Heart right ventricle (tissue), 16 donors: ENCODE results near the gene PBXIP1. TPM values are rescaled to one million over a fixed set of nuclear protein-coding genes. Genes with fewer than 3 reads are reported as not detected.

Experiments
- ATAC-seq, 8 donors: fragments of 200-7000 bp; cut with Tn5 transposase; one replicate each; pipeline ENCODE4 v1.9.1; 2020; ENCODE audit warnings: mild to moderate bottlenecking in 8 of 8, moderate library complexity in 8 of 8, moderate number of reproducible peaks in 1 of 8
- DNase-seq, 2 donors: peaks; one replicate each; pipeline ENCODE4 v3.0.0-alpha.2; 2020
- H3K27ac ChIP-seq, 10 donors: fragments of 200-600 bp; sonication (generic) in 2 of 10; one replicate each; pipeline versions ENCODE4 v1.5.0 to v1.8.0; 2020 to 2022; ENCODE audit warnings: mild to moderate bottlenecking in 3 of 10
- H3K27me3 ChIP-seq, 7 donors: fragments of 200-600 bp; one replicate each; pipeline ENCODE4 v1.8.0; 2021 to 2022; ENCODE audit warnings: mild to moderate bottlenecking in 2 of 7
- H3K36me3 ChIP-seq, 9 donors: fragments of 200-600 bp; sonication (generic) in 1 of 9; one replicate each; pipeline versions ENCODE4 v1.5.0 to v1.8.0; 2020 to 2022; ENCODE audit warnings: mild to moderate bottlenecking in 2 of 9
- H3K4me1 ChIP-seq, 9 donors: fragments of 200-600 bp; sonication (generic) in 1 of 9; one replicate each; pipeline versions ENCODE4 v1.5.0 to v1.8.0; 2020 to 2022; ENCODE audit warnings: mild to moderate bottlenecking in 4 of 9
- H3K4me3 ChIP-seq, 10 donors: fragments of 200-600 bp; sonication (generic) in 2 of 10; one replicate each; pipeline versions ENCODE4 v1.5.0 to v1.8.0; 2020 to 2022; ENCODE audit warnings: mild to moderate bottlenecking in 7 of 10, moderate library complexity in 2 of 10
- H3K9me3 ChIP-seq, 11 donors: fragments of 200-600 bp in 10 of 11; sonication (generic) in 2 of 11; one replicate each; pipeline versions ENCODE4 v1.5.0 to v1.8.0; 2013 to 2022; ENCODE audit warnings: mild to moderate bottlenecking in 2 of 11, control low read depth in 1 of 11, moderate library complexity in 1 of 11
- CTCF ChIP-seq, 9 donors: fragments of 200-600 bp; sonication (generic) in 2 of 9; IDR thresholded peaks; one replicate each; pipeline versions ENCODE4 v1.5.0 to v1.8.0; 2021 to 2022; ENCODE audit warnings: antibody characterized with exemption in 9 of 9, mild to moderate bottlenecking in 5 of 9, moderate library complexity in 1 of 9
- WGBS, 2 donors: extraction: QIAGEN DNeasy Blood & Tissue Kit; methylation state at CpG; one replicate each; pipeline ENCODE4 v1.1.7; 2013; ENCODE audit warnings: inconsistent platforms in 1 of 2; 5-methylcytosine and 5-hydroxymethylcytosine counted together
- intact Hi-C, 10 donors: fragments of 100-400 bp; cut with DNase I; formaldehyde crosslinking; loops; one replicate each; pipeline versions ENCODE4 v1.11.1 to v1.14.2; 2022
- polyA plus RNA-seq, 2 donors: library from polyadenylated mRNA; stranded (reverse); fragments of 200-250 nt; gene quantifications; one replicate each; pipeline ENCODE4 v1.2.3, GENCODE V29; 2013
- total RNA-seq, 10 donors: library from RNA; stranded (reverse); fragmentation: NEBNext Ultra II Directional in 3 of 10; extraction: Animal tissue kit (Norgen Biotek cat#: 25700) in 3 of 10; gene quantifications; one replicate each; pipeline versions ENCODE4 v1.2.1 to v1.2.4, GENCODE V29; 2021 to 2023
- donor health status: Arrhythmogenic right ventricular cardiomyopathy.
- donor health status: ischemic (EF 13 %, LVEDD 7.1; RV severe dilation, severe dysfunction).
- donor health status: healthy with polysubstance abuse.
- donor health status: DM: no; HTN: yes; CAD: no.
- donor health status: DM: no; HTN: no; CAD: no.
- donor health status: ischemic (EF 25% LVEDD 6.9; RV normal size, moderate dysfunction).
- donor health status: ischemic (EF 25% LVEDD 5.7; RV mildly dilated, moderate dysfunction).
- donor health status: healthy.
- donor health status: DM: yes; HTN: yes; CAD: no.
- donor health status: Ischemic cardiomyopathy.
- donor health status: ischemic (EF 35%, LVEDD 5.7; RV mildly dilated, moderate dysfunction).
- donor health status: nonischemic (EF 11% LVEDD 7.7; RV severe dilation, severe dysfunction).
- donor health status: DM: yes; HTN: yes; CAD: no.
- donor health status: PGD.
- donor health status: ischemic (EF 29% LVEDD 5.4; RV normal size, mild dysfunction).
- donor health status: nonischemic (EF 23%, LVEDD 6.1; RV moderate dilation, normal function).

Gene PBXIP1
- total and polyA plus RNA-seq, 12 donors = 25.4 to 75.0 (median 46.0) TPM

DNA sequence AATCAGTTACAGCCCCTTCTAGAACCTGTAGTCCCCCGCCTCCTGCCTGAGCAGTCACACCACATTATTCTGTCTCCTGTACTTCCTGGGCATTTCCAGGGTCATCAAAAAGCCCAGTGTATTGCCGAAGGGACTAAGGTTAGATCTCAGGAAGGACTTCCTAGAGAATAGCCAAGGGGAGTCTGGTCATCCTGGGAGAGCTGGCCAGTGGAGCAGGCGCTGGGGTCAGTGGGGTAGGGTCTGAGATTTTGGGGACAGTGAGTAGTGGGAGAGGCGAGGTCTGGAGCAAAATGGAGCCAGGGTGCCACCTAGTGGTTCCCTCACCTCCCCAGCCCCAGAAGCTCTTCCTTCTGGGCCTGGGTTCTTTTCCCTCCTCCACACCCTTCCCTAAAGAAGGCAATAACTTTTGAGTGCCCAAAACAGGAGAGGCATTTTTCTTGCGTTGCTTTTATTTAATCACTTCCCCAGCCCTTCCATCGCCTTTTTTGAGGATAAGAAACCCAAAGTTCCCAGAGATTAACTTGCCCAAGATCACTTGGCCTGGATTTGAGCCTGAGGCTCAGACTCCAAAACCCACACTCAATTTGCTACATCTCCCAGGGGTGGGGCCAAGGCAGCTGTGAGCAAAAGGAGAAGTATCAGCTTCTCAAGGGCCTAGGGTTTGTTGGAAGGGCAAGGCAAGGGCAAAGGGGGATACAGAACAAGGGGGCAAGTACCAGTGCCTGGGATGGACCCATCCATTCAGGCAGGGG lies 12.1 kb downstream of the PBXIP1 start:
- DNase-seq (peak in 1 of 2 donors; percentile 34), ATAC-seq (peak in 6 of 8 donors; percentile 30 to 60 (median 54))
- 46 to 52% methylated on average over 6 of the region's 6 CpGs for WGBS, 2 donors
- intact Hi-C loops = no loop called here
- Histone ChIP-seq H3K27ac (peak overlapping the region in 8 of 10 donors; percentile 17 to 78 (median 36)), H3K36me3 (peaks cover 0 to 40% (median 7%) of the 10 kb centered on the region in 9 donors), H3K4me3 (no peak overlapping the region), H3K4me1 (peaks cover 0 to 52% (median 33%) of the 10 kb centered on the region in 9 donors), H3K9me3 (no peaks in the 10 kb centered on the region), H3K27me3 (no peaks in the 10 kb centered on the region)
- peak; percentile 52 to 83 (median 76) for TF ChIP-seq CTCF (IDR thresholded peaks at IDR 0.05)

- TF ChIP-seq CTCF (IDR thresholded peaks at IDR 0.05) = no peak
- Histone ChIP-seq H3K9me3 (no peaks in the 10 kb centered on the region), H3K36me3 (peaks cover 0 to 20% (median 5%) of the 10 kb centered on the region in 9 donors), H3K27me3 (no peaks in the 10 kb centered on the region), H3K27ac (peak overlapping the region in 5 of 10 donors; percentile 19 to 78 (median 43)), H3K4me3 (no peak overlapping the region), H3K4me1 (peaks cover 7 to 62% (median 33%) of the 10 kb centered on the region in 9 donors)
- 66 to 81% methylated on average over 5 of the region's 5 CpGs for WGBS, 2 donors
- no peak for ATAC-seq
- no peak for DNase-seq
- intact Hi-C loops = no loop called here
Measured at GRCh38 chr1:154941333-154942013, 14.4 kb downstream of the PBXIP1 start.

GRCh38 chr1:154940651-154941194 lies 15.2 kb downstream of the PBXIP1 start:
- TF ChIP-seq CTCF (IDR thresholded peaks at IDR 0.05) = no peak
- Histone ChIP-seq H3K27ac (peak overlapping the region in 3 of 10 donors; percentile 11 to 51 (median 30)), H3K36me3 (peaks cover 0 to 13% (median 0%) of the 10 kb centered on the region in 9 donors), H3K4me3 (no peak overlapping the region), H3K4me1 (peaks cover 7 to 68% (median 40%) of the 10 kb centered on the region in 9 donors), H3K9me3 (no peaks in the 10 kb centered on the region), H3K27me3 (no peaks in the 10 kb centered on the region)
- ATAC-seq (no peak), DNase-seq (no peak)
- intact Hi-C loops = no loop called here
- WGBS, 2 donors = 80% methylated on average over 8 of the region's 8 CpGs

DNA sequence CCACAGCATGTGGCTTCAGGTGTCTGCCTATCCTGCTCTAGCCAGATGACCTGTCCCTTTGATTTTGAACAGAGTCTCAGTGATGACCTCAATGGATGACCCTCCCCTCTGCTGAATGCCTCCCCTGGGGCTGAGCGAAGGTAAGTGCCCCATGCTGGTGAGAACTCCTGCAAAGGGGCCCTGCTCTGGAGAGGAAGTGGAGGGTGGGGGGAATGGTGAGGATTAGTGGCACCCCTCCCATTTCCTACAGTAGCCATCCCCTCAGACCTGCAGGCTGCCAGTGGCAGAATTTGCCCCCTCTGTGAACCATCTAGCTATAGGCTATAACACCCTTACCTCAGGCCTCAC lies 15.7 kb downstream of the PBXIP1 start:
- no peak overlapping the region for H3K27ac ChIP-seq
- H3K9me3 ChIP-seq = no peaks in the 10 kb centered on the region
- H3K4me1 ChIP-seq = peaks cover 7 to 72% (median 42%) of the 10 kb centered on the region in 9 donors
- ATAC-seq (no peak), DNase-seq (no peak)
- no peaks in the 10 kb centered on the region for H3K27me3 ChIP-seq
- no peak overlapping the region for H3K4me3 ChIP-seq
- 88 to 100% methylated on average over 1 of the region's 1 CpG for WGBS, 2 donors
- H3K36me3 ChIP-seq = peaks cover 0 to 7% (median 0%) of the 10 kb centered on the region in 9 donors
- intact Hi-C loops = no loop called here
- no peak for TF ChIP-seq CTCF (IDR thresholded peaks at IDR 0.05)
